HG02852 (cell line): ENCODE data around the gene GRIN3A.
"Not testable (repeated sequence)": the region's sequence is repeated elsewhere in the genome, so short reads cannot be mapped to it uniquely, and the experiment has no call there.

Experiments used
- ATAC-seq: cut with Tn5 transposase; IDR thresholded peaks from one replicate; pipeline ENCODE4 v1.9.1; 2021; ENCODE audit warnings: mild to moderate bottlenecking, moderate library complexity; ENCODE audit not compliant: unreplicated experiment

GRIN3A gene

DNA sequence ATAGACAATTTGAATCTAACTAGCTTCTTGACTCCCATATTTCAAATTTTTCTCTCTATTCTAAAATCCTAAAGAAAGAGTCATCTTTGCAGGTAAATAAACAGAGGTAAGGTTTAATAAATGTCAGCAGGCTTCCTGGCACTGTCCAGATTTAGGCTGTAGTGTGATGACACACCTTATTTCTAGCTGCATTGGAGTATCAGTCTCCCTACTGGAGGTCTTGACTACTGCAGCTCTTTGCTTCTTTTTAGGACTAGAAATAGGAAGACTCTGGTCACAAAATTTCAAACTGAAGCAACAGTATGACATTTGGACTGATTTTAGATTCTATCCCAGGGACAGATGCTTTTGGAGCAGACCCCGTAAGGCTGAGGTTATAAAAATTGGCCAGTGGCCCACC lies 103.0 kb downstream of the GRIN3A start:
- no peak for ATAC-seq

DNA sequence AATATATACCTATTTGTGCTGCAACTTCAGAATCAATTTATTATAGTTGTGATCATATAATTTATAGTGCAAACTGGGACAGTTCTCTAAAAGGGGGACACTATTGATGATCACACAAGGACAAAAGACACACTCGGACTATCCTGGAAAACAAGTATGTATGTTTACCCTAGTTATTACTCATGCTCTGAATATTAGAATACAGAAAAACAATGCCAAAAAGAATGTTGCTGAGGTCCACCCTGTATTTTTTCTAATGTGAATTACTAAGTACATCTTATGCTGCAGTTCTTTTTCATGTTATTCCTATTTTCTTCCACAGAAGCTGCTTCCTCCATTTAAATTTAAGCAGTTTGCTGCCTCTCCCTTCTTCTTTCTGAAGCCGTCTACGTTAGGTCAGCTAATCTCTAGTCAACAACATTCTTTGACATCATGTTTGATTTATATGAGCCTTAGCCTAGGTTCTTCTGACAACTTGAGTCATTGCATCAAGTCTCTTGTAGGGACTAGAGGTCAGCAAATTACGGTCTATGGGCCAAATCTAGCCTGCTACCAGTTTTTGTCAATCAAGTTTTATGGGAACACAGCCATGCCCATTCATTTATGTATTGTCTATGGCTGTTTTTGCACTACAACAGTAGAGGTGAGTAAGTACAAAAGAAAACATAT lies 103.6 kb downstream of the GRIN3A start:
- ATAC-seq, result no peak

DNA sequence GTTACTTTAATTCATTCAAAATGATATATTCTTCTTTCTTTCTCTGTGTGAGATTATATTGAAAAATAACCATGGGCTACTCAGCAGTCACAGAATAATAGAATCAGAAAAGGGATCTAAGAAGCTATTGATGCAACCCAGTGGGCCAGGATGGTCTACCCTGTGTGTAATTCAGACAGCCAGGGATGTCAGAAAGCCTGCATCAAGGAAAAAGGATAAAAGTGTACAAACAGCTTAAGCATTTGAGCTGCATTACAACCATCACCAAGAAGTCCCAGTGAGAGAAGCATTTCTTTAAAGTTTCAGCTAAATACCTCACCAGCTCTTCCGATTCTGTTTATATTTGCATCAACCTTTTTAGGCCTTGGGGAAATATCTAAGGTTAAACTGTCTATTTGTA lies 105.8 kb downstream of the GRIN3A start:
- ATAC-seq, result no peak

DNA sequence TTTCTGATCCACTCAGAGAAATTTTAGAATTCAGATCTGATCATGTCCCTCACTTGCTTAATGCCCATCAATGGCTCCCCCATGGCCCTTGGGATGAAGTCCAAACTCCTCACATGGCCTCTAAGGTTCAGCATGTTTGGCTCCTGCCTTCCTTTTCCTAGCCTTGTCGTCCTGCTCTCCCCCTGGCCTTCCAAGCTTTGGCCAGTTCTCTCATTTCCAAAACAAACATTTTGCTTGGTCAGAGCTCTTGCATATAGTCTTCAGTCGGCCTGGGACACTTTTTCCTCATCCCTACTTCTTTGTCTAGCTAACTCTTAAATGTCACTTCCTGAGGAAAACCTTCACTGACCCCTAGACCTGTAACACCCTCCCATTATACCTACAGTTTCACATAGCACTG lies 106.6 kb downstream of the GRIN3A start:
- no peak for ATAC-seq

DNA sequence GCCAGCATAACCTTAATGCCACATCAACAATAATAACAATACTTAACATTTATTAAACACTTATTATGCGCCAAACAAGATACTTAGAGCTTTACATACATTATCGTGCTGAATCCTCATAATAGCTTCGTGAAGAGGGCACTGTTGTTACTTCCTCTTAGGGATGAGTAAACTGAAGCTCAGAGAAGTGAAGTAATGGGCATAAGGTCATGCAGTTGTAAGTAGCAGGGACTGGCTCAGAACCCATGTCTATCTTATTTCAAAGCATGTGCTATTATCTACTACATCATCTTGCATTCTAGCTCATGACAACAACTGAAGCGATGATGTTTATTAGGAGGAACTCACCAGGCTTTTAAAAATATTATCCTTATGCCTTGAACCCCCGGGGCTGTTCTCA lies 108.8 kb downstream of the GRIN3A start:
- ATAC-seq, result no peak

DNA sequence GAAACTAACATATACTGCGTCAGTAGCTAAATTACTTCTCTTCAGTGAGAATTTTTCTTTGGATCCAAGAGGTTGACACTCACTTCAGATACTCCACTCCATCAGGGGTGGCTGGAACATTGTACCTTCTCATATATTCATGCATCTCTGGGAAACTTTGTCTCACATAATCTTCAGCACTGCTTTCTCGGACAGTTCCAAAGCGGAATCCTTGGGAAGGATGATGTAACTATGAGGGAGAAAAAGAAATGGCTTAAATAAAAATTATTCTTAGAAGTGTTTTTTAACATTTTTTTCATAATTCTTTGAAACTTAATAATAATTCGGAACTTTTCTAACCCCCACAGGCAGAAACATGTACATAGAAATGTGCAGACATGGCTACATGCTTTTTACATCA lies 110.3 kb downstream of the GRIN3A start:
- no peak for ATAC-seq

DNA sequence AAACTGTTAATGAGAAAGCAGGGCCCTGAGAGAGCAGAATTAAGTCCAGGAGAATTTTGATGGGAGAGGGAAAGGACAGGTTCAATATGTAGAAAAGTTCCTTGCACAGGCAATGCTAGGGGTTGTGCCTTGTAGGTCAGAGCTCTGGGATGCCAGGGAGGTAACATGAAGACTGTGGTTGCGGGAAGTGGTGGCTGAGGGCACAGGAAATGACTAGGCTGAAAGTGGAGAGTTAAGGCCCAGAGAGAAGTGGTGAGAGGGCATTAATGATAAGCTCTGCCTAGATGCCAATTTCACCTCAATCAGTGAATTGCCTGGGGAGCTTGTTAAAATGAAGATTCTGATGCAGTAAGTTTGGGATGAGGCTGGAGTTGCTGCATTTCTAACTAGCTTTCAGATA lies 112.2 kb downstream of the GRIN3A start:
- no peak for ATAC-seq

DNA sequence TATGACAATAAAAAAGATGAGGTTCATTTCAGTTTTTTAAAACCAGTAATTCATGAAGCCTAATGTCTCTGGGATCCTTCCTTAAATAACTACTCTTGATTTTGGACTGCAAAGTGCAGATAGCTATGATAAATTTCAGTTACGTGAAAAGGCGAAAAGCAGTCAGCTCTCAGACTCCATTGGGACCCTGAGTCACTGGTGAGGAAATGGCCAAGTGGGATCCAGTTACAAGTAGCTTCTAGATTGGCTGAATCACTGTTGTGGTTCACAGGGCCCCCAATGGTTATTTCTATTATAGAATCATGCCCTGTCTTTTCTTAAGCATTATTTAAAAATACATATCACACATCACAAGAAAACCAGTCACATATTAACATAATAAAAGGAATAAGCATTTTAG lies 112.6 kb downstream of the GRIN3A start:
- no peak for ATAC-seq

DNA sequence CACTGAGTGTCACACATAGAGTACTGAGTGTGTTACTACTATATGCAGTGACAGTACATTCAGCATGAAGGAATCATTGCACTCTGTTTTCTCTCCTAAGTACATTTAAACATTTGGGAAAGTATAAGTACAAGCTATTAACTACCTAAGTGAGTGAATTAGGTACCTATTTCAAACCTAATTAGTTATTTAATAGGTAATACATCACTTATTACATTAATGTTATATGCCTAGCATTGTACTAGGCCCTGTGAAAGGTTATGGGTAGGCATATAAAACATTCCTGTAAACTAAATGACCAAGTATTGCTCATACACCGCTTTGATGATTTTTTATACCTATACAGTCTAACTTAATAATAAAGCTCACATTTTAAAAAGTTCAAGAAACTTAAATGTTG lies 118.0 kb downstream of the GRIN3A start:
- no peak for ATAC-seq

DNA sequence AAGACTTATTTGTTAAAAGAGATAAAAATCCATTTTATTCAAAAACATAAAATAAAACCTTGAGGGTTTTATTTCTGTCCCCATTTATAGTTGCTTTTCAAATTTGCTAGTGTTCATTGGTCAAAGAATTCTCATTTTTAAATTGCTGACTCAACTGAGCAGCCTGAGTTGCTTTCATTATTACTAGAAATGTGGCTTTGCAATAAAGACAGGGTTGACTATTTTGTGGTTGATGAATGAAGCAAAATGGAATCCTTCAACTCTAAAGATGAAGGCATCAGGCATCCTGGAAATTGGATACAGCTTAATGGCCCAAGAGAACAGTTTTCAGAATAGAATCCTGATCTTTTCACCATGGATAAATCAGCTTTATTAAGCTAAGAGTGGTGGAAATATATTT lies 119.7 kb downstream of the GRIN3A start:
- ATAC-seq, result peak; percentile 79

DNA sequence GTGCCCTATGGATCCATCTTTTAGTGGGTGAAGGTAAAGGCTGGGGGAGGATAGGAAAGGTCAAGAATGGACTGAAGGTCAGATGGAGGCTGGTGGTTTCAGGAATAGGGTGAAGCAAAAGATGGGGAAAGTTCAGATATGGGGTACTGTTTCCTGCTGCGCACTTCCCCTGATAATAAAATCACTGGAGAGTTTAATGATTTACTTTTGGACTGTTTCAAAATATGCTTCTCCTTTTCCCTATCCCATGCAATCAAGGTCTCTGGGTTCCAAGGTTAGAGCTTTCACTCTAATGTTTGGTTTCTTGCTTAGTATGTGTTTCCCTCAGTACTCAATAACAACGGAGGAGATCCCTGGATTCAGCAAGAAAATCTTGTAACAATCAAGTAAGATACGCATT lies 132.9 kb downstream of the GRIN3A start:
- ATAC-seq, result no peak

DNA sequence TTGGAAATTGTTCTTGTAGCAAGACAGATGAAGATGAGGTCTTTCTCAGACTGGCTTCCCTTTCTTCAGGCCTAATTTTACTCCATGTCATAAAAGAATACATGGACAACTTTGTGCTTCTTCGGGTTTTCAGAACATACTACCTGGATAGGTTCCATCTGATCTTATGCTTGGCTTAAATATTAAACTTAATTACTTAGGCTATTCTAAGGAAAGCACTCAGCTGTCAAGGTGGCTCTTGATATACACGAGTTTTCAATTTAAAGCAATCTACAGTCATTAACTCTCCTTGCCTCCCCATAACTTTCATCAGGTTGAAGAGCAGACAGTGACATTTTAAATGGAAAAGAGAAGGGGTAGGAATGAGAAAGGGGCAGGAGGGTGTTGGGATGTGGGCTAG lies 134.2 kb downstream of the GRIN3A start:
- no peak for ATAC-seq

DNA sequence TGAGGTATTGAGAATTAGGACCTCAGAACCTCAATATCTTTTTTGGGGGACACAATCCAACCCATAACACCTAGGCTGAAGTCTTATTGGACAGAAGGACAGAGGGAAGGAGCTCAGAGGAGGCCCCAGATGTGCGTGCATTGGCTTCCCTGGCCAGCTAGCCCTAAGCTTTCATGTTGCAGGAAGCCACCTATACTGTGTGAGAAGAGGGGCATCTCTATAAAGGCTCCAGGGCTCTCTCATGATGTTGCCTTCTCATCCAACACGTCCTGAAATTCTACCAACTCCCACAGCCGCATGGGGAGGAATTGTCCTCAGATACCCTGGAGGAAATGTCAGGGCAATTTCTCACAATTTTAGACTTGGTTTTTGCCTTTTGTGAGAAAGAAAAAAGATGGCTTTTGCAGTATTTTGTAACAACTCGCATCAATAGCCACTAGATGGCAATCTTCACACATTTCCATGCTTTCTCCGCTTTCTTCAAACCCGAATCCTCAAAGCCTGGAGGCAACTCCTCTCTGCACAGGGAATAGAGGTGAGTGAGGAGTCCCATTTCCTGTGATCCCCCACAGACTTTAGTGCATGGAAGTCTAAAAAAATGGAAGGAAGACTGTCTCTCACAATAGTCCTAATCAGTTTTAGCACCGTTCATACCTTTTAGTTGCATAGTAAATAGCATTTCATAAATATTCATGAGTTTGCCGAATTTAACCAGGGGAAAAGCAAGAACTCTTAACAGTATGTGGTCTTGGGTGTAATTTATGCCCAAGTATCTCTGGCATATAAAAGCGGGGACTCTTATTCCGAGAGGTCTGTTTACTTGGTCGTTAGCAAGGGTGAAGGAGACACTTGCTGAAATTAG lies 136.3 kb downstream of the GRIN3A start:
- peak; percentile 66 for ATAC-seq

DNA sequence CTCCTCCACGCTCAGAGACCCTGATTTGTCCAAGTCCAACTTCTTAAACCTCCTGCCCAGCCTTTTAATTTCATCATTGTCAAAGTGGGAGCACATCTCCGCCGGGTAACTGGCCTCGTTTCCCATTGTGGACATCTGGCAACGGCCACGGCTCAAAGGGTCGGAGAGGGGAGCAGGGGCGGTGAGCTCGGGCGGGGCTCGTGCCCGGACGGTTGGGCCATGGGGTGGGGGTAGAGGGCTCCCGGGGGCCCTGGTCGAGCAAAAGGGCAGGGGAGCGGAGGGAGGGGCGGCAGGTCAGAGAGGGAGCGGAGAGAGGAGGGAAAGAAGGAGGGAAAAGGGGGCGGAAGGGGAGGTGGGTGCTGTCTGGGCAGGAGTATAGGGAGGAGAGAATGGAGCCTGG lies 143.7 kb downstream of the GRIN3A start, which contains the start of gene PPP3R2:
TSS of gene PPP3R2 (minus strand) at position 174 of the 400 bp plus-strand sequence. CDS start at position 126, 48 bp downstream.
- ATAC-seq, result no peak

DNA sequence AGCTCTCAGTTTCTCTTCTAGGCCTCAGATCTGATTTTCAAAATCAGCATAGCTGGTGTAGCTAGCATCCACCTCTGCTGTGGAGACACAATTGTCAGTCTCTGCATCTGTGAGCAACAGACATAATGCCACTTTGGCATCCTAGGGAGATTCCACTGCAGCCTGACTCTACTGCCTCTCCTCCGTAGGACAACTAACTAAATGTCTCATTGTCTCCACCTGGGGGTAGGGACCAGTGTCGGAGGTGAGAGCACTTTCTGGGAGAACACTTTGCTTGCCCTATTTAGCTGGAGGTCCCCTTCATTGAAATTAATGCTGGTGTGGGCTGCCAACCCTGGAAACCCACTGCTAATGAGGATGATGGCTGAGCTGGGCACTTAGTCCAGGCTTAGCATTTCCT lies 145.1 kb downstream of the GRIN3A start:
- no peak for ATAC-seq

DNA sequence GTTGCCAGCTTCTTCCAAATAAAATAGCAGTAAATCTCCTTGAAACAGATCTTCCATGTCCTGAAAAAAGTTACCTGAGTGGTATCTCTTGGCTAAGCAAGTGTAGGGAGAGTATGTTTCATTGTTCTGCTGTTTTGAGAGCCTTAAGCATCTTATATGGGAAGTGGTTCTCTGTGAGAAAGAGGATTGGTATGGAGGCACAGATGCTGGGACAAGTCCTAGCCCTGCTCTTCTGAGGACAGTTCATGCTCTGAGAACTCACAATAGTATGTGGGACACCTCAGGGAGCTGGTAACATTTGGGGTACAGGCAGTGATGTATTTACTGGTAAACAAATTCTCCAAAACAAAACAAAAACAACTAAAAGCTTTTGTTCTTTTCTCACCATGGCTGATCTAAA lies 145.7 kb downstream of the GRIN3A start:
- ATAC-seq, result no peak

DNA sequence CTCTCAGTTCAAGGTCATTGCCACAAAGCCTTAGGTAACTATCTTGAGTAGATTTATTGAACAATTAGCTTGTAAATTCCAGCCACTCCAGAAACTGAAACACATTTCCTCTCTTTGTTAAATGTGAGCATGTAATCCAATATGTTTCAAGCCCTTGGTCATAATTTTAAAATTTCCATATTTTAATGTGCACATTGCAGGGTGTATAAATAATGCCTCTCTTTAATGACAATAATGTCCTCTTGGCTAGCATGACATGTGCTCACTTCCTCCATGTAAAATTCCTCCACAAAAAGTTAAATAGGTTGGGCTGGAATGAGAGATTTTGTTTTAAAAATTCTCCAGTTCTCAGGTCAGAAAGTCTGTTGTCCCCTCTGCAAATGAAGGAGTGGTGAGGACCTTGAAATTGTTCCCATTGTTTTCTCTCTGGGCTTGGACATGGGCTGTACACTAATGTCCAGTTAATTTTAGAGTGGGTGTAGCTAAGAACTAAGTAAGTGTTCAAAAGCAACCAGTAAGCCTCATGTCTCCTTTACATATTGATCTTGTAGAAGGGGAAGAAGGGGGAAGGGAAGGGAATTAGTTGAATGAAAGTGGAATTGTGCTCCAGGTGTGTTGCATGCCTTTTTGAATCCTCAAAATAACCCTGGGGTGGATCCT lies 146.5 kb downstream of the GRIN3A start:
- no peak for ATAC-seq

DNA sequence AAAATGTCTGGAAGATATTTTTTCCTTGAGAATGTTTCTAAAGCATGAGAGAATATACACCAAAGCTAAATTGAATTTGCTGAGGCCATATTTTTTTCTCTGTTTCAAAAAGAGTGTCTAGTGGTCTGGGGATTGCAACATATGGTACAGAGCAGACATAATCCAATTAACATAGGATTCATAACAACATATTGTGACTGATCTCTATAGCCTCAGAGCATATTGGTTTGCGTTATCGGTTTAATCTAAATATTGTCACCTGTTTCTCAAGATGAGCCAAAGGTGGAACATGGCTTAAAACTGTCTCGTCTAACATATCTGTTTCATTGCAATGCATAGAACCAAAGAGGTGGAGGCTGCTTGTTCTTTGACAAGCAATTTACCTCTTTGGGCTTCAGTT lies 147.5 kb downstream of the GRIN3A start:
- ATAC-seq, result no peak

DNA sequence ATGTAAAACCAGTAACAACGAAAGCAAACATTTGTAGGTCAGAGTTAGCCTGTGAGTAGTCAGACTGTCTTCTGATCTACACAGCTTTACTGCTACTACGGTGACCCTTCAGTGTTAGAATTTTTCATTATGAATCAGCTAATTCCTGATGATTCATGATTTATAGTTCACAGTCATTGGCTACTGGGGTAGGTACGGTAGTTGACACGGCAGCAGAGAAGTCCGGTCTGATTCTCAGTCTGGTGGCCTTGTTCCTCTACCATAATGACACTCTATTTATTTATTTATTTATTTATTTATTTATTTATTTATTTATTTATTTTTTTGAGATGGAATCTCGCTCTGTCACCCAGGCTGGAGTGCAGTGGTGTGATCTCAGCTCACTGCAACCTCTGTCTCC lies 148.4 kb downstream of the GRIN3A start:
- not testable (repeated sequence) for ATAC-seq

DNA sequence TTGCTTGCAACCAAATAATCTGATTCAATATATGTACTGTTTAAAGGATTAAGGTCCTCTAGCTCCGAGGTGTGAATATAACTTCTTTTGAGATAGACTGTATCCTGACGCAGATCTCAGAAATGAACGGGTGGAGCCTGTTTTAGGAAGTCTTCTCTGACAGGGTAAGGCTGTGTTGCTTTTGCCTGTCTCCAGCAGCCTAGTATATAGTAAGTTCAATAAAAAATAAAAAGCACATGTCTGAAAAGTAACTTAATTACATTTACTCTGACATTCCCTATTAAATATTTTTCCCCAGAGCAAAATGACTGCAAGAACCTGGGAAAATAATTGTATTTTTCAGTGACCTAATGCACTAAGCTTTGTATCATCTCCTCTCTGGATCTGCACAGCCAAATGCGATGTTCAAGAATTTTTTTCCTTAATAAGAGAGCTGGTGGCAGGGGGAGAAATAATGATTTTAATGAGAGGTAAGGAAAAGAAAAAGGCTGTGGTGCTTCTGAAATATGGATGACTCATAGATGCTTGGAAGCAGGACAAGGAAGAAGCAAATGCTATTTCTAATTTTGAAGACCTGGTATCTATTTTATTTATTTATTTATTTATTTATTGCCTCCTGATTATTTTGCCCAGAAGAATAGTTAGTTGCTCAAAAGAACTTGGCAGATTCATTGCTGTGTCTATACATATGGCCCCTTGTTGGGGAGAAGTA lies 151.0 kb downstream of the GRIN3A start:
- no peak for ATAC-seq

DNA sequence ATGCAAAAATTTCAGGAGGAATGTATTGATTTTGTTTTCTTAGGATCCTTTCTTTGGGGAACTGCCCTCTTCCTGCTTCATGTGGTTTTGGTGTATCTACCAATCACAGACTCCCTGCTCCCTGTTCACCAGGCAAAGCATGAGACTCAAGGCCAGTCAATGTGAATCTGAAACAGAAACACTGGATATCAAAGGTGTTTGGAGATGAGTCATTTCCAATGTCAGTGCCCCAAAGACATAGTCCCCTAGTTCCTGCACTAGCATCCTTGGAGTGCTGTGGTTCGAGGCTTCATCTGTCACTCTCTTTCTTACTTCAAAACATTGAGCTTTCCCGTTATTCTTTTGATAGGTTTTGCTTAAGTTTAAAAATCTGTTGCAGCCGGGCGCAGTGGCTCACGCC lies 151.8 kb downstream of the GRIN3A start:
- peak; percentile 97 for ATAC-seq
